GM23248 (cell line): Measurements from ENCODE around the gene TUBA4A.

Experiments
- EZH2 ChIP-seq: fragments of 200-600 bp; sonication (generic); IDR thresholded peaks from 2 replicates; pipeline ENCODE4 v1.6.1; 2018; ENCODE audit warnings: antibody characterized with exemption, mild to moderate bottlenecking; ENCODE audit not compliant: insufficient read depth, poor library complexity, severe bottlenecking
- EZH2phosphoT487 ChIP-seq: fragments of 200-600 bp; sonication (generic); IDR thresholded peaks from 2 replicates; pipeline ENCODE4 v1.6.1; 2018; ENCODE audit warnings: antibody characterized with exemption, moderate library complexity, mild to moderate bottlenecking, low read depth; ENCODE audit not compliant: insufficient read depth

- TF ChIP-seq EZH2phosphoT487 (no peak), EZH2 (no peak)
Observed at GRCh38 chr2:219266886-219267285, 13.2 kb upstream of the TUBA4A start.
